A673 (cell line): ENCODE data around the gene BRME1.

Source experiments
- CTCF ChIP-seq: fragments of 300-800, 200-600 bp; sonication (generic); conservative IDR thresholded peaks from 2 replicates; pipeline ENCODE4 v1.5.1; 2017; ENCODE audit warnings: low read depth, mild to moderate bottlenecking, antibody characterized with exemption, low read length, moderate library complexity, mixed read lengths
- EZH2 ChIP-seq: fragments of 200-600 bp; sonication (generic); IDR thresholded peaks from 2 replicates; pipeline ENCODE4 v1.6.1; 2017; ENCODE audit warnings: borderline replicate concordance, low read depth, mild to moderate bottlenecking, mixed read lengths, antibody characterized with exemption, low read length; ENCODE audit not compliant: poor library complexity, severe bottlenecking

GRCh38 chr19:13952154-13952930 is 46.4 kb upstream of the BRME1 start, which contains the start of gene DCAF15:
- TF ChIP-seq CTCF (no peak), EZH2 (no peak)
